NOMO-1 treated with DMSO at 0.1 percent for 48 hours (cell line): ENCODE measurements around the gene UNC5A.

Experiments
- DNase-seq: peaks from one replicate; lab custom pipeline; 2025; ENCODE audit not compliant: unreplicated experiment; lab: John Stamatoyannopoulos, UW

Gene UNC5A

GRCh38 chr5:176819476-176819875 lies 9.1 kb downstream of the UNC5A start:
- no peak for DNase-seq

- DNase-seq: no peak
Observed at GRCh38 chr5:176820937-176821336, 10.6 kb downstream of the UNC5A start.

- DNase-seq: no peak
Observed at GRCh38 chr5:176821441-176821840, 11.1 kb downstream of the UNC5A start.

GRCh38 chr5:176822041-176822792 lies 11.9 kb downstream of the UNC5A start:
- no peak for DNase-seq

GRCh38 chr5:176822793-176823481 lies 12.6 kb downstream of the UNC5A start:
- no peak for DNase-seq

GRCh38 chr5:176823869-176824412 lies 13.6 kb downstream of the UNC5A start:
- DNase-seq: no peak

- no peak for DNase-seq
Observed at GRCh38 chr5:176824604-176825003, 14.2 kb downstream of the UNC5A start.

GRCh38 chr5:176825234-176825633 lies 14.9 kb downstream of the UNC5A start:
- no peak for DNase-seq

- no peak for DNase-seq
Observed at GRCh38 chr5:176825957-176826356, 15.6 kb downstream of the UNC5A start.

GRCh38 chr5:176827736-176828414 lies 17.5 kb downstream of the UNC5A start:
- DNase-seq: no peak

- no peak for DNase-seq
Observed at GRCh38 chr5:176829320-176829719, 19.0 kb downstream of the UNC5A start.

GRCh38 chr5:176830422-176830994 lies 20.1 kb downstream of the UNC5A start:
- DNase-seq: no peak

GRCh38 chr5:176830995-176831423 lies 20.6 kb downstream of the UNC5A start:
- DNase-seq: no peak

- no peak for DNase-seq
Observed at GRCh38 chr5:176831425-176831824, 21.1 kb downstream of the UNC5A start.

- DNase-seq: no peak
Observed at GRCh38 chr5:176832162-176832561, 21.8 kb downstream of the UNC5A start.

GRCh38 chr5:176833286-176833685 lies 22.9 kb downstream of the UNC5A start:
- no peak for DNase-seq

- no peak for DNase-seq
Observed at GRCh38 chr5:176835918-176836317, 25.6 kb downstream of the UNC5A start.

GRCh38 chr5:176836811-176837706 lies 26.7 kb downstream of the UNC5A start:
- no peak for DNase-seq

- DNase-seq: peak; percentile 65
Observed at GRCh38 chr5:176837707-176838115, 27.4 kb downstream of the UNC5A start.

GRCh38 chr5:176843673-176844072 lies 33.3 kb downstream of the UNC5A start:
- no peak for DNase-seq
